HEK293T (cell line): ENCODE measurements around the gene IQSEC1.

Experiments
- ARNT ChIP-seq: fragments of 450-650 bp; IDR thresholded peaks from 2 replicates; pipeline ENCODE4 v1.6.1; 2017; ENCODE audit warnings: mild to moderate bottlenecking
- BHLHE40 ChIP-seq: fragments of 450-650 bp; IDR thresholded peaks from 2 replicates; pipeline ENCODE4 v1.6.1; 2016; ENCODE audit warnings: mild to moderate bottlenecking, moderate library complexity, borderline replicate concordance
- CTBP1 ChIP-seq: fragments of 450-650 bp; IDR thresholded peaks from 2 replicates; pipeline ENCODE4 v1.6.1; 2016; ENCODE audit warnings: borderline replicate concordance
- ELF4 ChIP-seq: fragments of 450-650 bp; IDR thresholded peaks from 2 replicates; pipeline ENCODE4 v1.6.1; 2017; ENCODE audit warnings: antibody characterized with exemption
- FOXA1 ChIP-seq: fragments of 450-650 bp; IDR thresholded peaks from 2 replicates; pipeline ENCODE4 v1.6.1; 2016; ENCODE audit warnings: mild to moderate bottlenecking
- FOXK2 ChIP-seq: fragments of 450-650 bp; IDR thresholded peaks from 2 replicates; pipeline ENCODE4 v1.6.1; 2016; ENCODE audit warnings: mild to moderate bottlenecking
- FOXM1 ChIP-seq: fragments of 450-650 bp; IDR thresholded peaks from 2 replicates; pipeline ENCODE4 v1.6.1; 2017; ENCODE audit warnings: mild to moderate bottlenecking, borderline replicate concordance
- L3MBTL2 ChIP-seq: fragments of 450-650 bp; conservative IDR thresholded peaks from 2 replicates; pipeline ENCODE4 v1.6.1; 2016; ENCODE audit warnings: mild to moderate bottlenecking
- PKNOX1 ChIP-seq: fragments of 450-650 bp; IDR thresholded peaks from 2 replicates; pipeline ENCODE4 v1.6.1; 2016
- SP1 ChIP-seq: fragments of 450-650 bp; IDR thresholded peaks from 2 replicates; pipeline ENCODE4 v1.6.1; 2017
- SUZ12 ChIP-seq: fragments of 450-650 bp; IDR thresholded peaks from 2 replicates; pipeline ENCODE4 v1.6.1; 2016; ENCODE audit warnings: mild to moderate bottlenecking
- TARDBP ChIP-seq: fragments of 450-650 bp; IDR thresholded peaks from 2 replicates; pipeline ENCODE4 v1.6.1; 2016
- ZNF384 ChIP-seq: fragments of 450-650 bp; IDR thresholded peaks from 2 replicates; pipeline ENCODE4 v1.6.1; 2016

GRCh38 chr3:13043656-13044055 lies 29.6 kb downstream of the IQSEC1 start:
- no peak for TF ChIP-seq FOXA1
- TF ChIP-seq ZNF384, result no peak
- TF ChIP-seq FOXK2, result no peak
- no peak for TF ChIP-seq BHLHE40
- no peak for TF ChIP-seq FOXM1
- TF ChIP-seq ELF4, result no peak
- no peak for TF ChIP-seq SP1
- no peak for TF ChIP-seq TARDBP
- no peak for TF ChIP-seq PKNOX1
- no peak for TF ChIP-seq ARNT
- TF ChIP-seq SUZ12, result no peak
- TF ChIP-seq CTBP1, result no peak
- TF ChIP-seq L3MBTL2, result no peak
